Omental fat pad (tissue), 4 donors: Measurements from ENCODE around the gene DPYSL5. TPM values are rescaled to one million over a fixed set of nuclear protein-coding genes. Genes with fewer than 3 reads are reported as not detected.

Source experiments
- ATAC-seq: fragments of 150-250 bp; one replicate; pipeline ENCODE4 v1.9.1; 2016; ENCODE audit warnings: mild to moderate bottlenecking, moderate library complexity; ENCODE audit not compliant: low FRiP score
- DNase-seq: peaks from one replicate; pipeline ENCODE4 v3.0.0-alpha.2; 2019; ENCODE audit warnings: low spot score
- CTCF ChIP-seq, 3 donors: fragments of 450-650 bp; IDR thresholded peaks; one replicate each; pipeline ENCODE4 v1.5.1; 2016 to 2017; ENCODE audit warnings: antibody characterized with exemption in 3 of 3, mild to moderate bottlenecking in 3 of 3, moderate library complexity in 2 of 3
- total RNA-seq, 4 donors: library from RNA; depleted of rRNA; stranded (reverse); fragments of >200 nt; gene quantifications; one replicate each; pipeline ENCODE4 v1.1.0, GENCODE V29; 2016

Gene DPYSL5
- total RNA-seq, 4 donors from 2014 or later: not detected

DNA sequence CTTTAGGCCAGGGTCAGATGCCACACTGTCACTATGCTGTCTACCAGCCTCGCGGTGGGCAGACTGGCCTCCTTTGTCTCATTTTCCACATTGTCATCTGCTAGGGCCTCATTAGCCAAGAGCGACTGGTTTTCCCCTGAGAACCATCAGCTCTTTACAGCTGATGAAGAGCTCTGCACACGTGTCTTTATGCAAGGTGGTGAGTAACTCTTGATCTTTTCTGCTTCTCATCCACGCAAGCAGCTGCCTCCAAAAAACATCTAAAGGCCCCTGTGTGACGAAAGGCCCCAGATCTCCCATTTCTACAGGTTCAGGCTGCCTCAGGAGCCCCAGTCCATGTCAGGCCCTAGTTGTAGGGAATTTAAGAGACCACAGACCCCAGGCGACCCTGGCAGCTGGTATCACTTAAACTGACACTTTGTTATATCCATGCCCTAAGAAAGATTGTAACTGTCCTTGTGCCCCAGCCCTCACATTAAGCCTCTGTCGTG lies 52.9 kb downstream of the DPYSL5 start:
- no peak for TF ChIP-seq CTCF (IDR thresholded peaks at IDR 0.05)
- ATAC-seq (no peak), DNase-seq (no peak)

GRCh38 chr2:26901326-26902183 lies 53.6 kb downstream of the DPYSL5 start:
- DNase-seq: no peak
- ATAC-seq: no peak
- TF ChIP-seq CTCF (IDR thresholded peaks at IDR 0.05): no peak

DNA sequence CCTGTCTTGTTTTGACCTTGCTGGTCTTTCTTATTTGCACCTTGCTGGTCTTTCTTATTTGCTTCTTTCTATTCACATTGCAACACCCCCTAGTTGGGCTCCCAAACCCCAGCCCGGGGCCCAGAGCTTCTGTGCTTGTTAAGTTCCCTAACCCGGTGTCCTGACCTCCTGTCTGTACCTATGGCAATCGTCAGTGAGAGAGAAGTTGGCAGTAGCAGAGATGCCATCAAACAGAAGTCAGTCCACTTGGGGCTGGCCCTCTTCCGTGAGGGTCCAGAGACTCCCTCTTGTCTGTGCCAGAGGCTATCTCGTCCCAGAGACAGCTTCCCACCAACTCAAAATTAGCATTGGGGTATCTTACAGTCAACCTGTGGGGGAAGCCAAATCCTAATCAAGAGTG lies 55.7 kb downstream of the DPYSL5 start:
- ATAC-seq (no peak), DNase-seq (no peak)
- no peak for TF ChIP-seq CTCF (IDR thresholded peaks at IDR 0.05)

GRCh38 chr2:26904839-26905238 lies 56.9 kb downstream of the DPYSL5 start:
- ATAC-seq (no peak), DNase-seq (no peak)
- no peak for TF ChIP-seq CTCF (IDR thresholded peaks at IDR 0.05)

- TF ChIP-seq CTCF (IDR thresholded peaks at IDR 0.05): no peak
- ATAC-seq (no peak), DNase-seq (no peak)
These were observed 57.6 kb downstream of the DPYSL5 start for GRCh38 chr2:26905341-26906198.

DNA sequence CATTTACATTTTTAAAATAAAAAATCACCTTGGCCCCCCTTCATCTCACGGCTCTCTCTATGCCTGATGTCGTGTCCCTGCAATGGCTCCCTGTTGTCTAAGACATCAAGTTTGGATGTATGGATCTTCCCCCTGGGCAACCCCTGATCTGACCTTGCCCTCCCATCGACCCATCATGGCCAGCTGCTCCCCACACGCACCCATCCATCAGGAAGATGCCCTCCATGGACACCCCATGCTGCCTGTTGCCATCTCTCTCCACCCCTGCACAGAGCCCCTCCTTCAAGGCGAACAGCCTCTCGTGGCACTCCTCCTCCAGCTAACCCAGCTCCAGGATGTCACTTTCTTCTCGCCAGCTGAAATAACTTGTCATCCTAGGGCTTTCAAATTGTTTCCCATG lies 59.5 kb downstream of the DPYSL5 start:
- DNase-seq (no peak), ATAC-seq (no peak)
- TF ChIP-seq CTCF (IDR thresholded peaks at IDR 0.05): no peak
